Heart left ventricle (tissue), 16 donors: ENCODE results near the gene HSPA12A. TPM values are rescaled to one million over a fixed set of nuclear protein-coding genes. Genes with fewer than 3 reads are reported as not detected.
A peak's percentile ranks its signal among the peaks of the same experiment; 100 is the strongest.

Experiments used
- ATAC-seq, 4 donors: fragments of 200-7000 bp; cut with Tn5 transposase; one replicate each; pipeline ENCODE4 v1.9.1; 2020 to 2022; ENCODE audit warnings: moderate library complexity in 4 of 4, mild to moderate bottlenecking in 3 of 4, moderate number of reproducible peaks in 1 of 4
- DNase-seq, 5 donors: peaks; one replicate each; pipeline ENCODE4 v3.0.0-alpha.2; 2020
- H3K27ac ChIP-seq, 12 donors: fragments of 200-600 bp; sonication (generic) in 4 of 12; one replicate each; pipeline versions ENCODE4 v1.5.0 to v1.8.0; 2016 to 2022; ENCODE audit warnings: mild to moderate bottlenecking in 2 of 12
- H3K27me3 ChIP-seq, 9 donors: fragments of 200-600 bp; sonication (generic) in 2 of 9; one replicate each; pipeline versions ENCODE4 v1.5.1 to v1.8.0; 2016 to 2022; ENCODE audit warnings: mild to moderate bottlenecking in 3 of 9
- H3K36me3 ChIP-seq, 9 donors: fragments of 200-600 bp; sonication (generic) in 2 of 9; one replicate each; pipeline versions ENCODE4 v1.5.0 to v1.8.0; 2018 to 2022; ENCODE audit warnings: mild to moderate bottlenecking in 2 of 9
- H3K4me1 ChIP-seq, 12 donors: fragments of 200-600 bp; sonication (generic) in 4 of 12; one replicate each; pipeline versions ENCODE4 v1.5.0 to v1.8.0; 2016 to 2022; ENCODE audit warnings: mild to moderate bottlenecking in 3 of 12
- H3K4me3 ChIP-seq, 12 donors: fragments of 200-600 bp; sonication (generic) in 4 of 12; one replicate each; pipeline versions ENCODE4 v1.5.0 to v1.8.0; 2017 to 2022; ENCODE audit warnings: mild to moderate bottlenecking in 9 of 12, moderate library complexity in 4 of 12
- H3K9me3 ChIP-seq, 12 donors: fragments of 200-600 bp; sonication (generic) in 4 of 12; one replicate each; pipeline versions ENCODE4 v1.5.0 to v1.8.0; 2016 to 2022; ENCODE audit warnings: mild to moderate bottlenecking in 1 of 12
- CTCF ChIP-seq, 12 donors: fragments of 200-600 bp; sonication (generic) in 4 of 12; IDR thresholded peaks; one replicate each; pipeline versions ENCODE4 v1.5.0 to v1.8.0; 2018 to 2022; ENCODE audit warnings: antibody characterized with exemption in 12 of 12, mild to moderate bottlenecking in 5 of 12
- POLR2A ChIP-seq, 2 donors: fragments of 450-650 bp; IDR thresholded peaks; one replicate each; pipeline ENCODE4 v1.6.1; 2017; ENCODE audit warnings: antibody characterized with exemption in 2 of 2, mild to moderate bottlenecking in 2 of 2, moderate library complexity in 2 of 2
- WGBS, 4 donors: extraction: QIAGEN DNeasy Blood & Tissue Kit in 2 of 4; methylation state at CpG; one replicate each; pipeline versions ENCODE4 v1.1.5 to v1.1.7; 2013 to 2018; 5-methylcytosine and 5-hydroxymethylcytosine counted together
- intact Hi-C, 10 donors: fragments of 100-400 bp; cut with DNase I; formaldehyde crosslinking; loops; one replicate each; pipeline versions ENCODE4 v1.11.1 to v1.14.2; 2022
- polyA plus RNA-seq, 2 donors: library from polyadenylated mRNA; stranded (reverse); fragments of 200-250 nt; gene quantifications; one replicate each; pipeline ENCODE4 v1.2.3, GENCODE V29; 2013
- total RNA-seq, 9 donors: library from RNA; depleted of rRNA in 2 of 9; stranded (reverse); fragments of >200 nt in 2 of 9; fragmentation: NEBNext Ultra II Directional in 3 of 9; extraction: Animal tissue kit (Norgen Biotek cat#: 25700) in 3 of 9; gene quantifications; one replicate each; pipeline versions ENCODE4 v1.1.0 to v1.2.4, GENCODE V29; 2016 to 2023
- donor health status: ischemic (EF 13 %, LVEDD 7.1; RV severe dilation, severe dysfunction).
- donor health status: healthy with polysubstance abuse.
- donor health status: DM: no; HTN: yes; CAD: no.
- donor health status: DM: no; HTN: no; CAD: no.
- donor health status: ischemic (EF 25% LVEDD 6.9; RV normal size, moderate dysfunction).
- donor health status: ischemic (EF 25% LVEDD 5.7; RV mildly dilated, moderate dysfunction).
- donor health status: healthy.
- donor health status: DM: yes; HTN: yes; CAD: no.
- donor health status: ischemic (EF 35%, LVEDD 5.7; RV mildly dilated, moderate dysfunction).
- donor health status: nonischemic (EF 11% LVEDD 7.7; RV severe dilation, severe dysfunction).
- donor health status: DM: yes; HTN: yes; CAD: no.
- donor health status: PGD.
- donor health status: ischemic (EF 29% LVEDD 5.4; RV normal size, mild dysfunction).
- donor health status: nonischemic (EF 23%, LVEDD 6.1; RV moderate dilation, normal function).

The HSPA12A gene
- total and polyA plus RNA-seq, 11 donors = 4.7 to 17.0 (median 13.5) TPM

GRCh38 chr10:116699049-116699448 lies 43.3 kb downstream of the HSPA12A start:
- ATAC-seq (peak; percentile 74 to 84 (median 81)), DNase-seq (no peak)
- Histone ChIP-seq H3K4me3 (no peak overlapping the region), H3K9me3 (no peaks in the 10 kb centered on the region), H3K27me3 (no peaks in the 10 kb centered on the region), H3K27ac (peak overlapping the region in 1 of 12 donors; percentile 24), H3K36me3 (peaks cover 0 to 18% (median 0%) of the 10 kb centered on the region in 9 donors), H3K4me1 (peaks cover 0 to 11% (median 0%) of the 10 kb centered on the region in 12 donors)
- intact Hi-C loops = no loop called here
- no peak for TF ChIP-seq POLR2A (IDR thresholded peaks at IDR 0.05)
- TF ChIP-seq CTCF (IDR thresholded peaks at IDR 0.05) = no peak
- WGBS, 4 donors = 47 to 55% (median 50%) methylated on average over 9 of the region's 9 CpGs

GRCh38 chr10:116698364-116698763 lies 44.0 kb downstream of the HSPA12A start:
- TF ChIP-seq POLR2A (IDR thresholded peaks at IDR 0.05) (no peak), CTCF (IDR thresholded peaks at IDR 0.05) (no peak)
- peak overlapping the region in 1 of 12 donors; percentile 24 for H3K27ac ChIP-seq
- H3K4me3 ChIP-seq = no peak overlapping the region
- intact Hi-C loops = no loop called here
- peaks cover 0 to 11% (median 0%) of the 10 kb centered on the region in 12 donors for H3K4me1 ChIP-seq
- ATAC-seq (no peak), DNase-seq (no peak)
- H3K36me3 ChIP-seq = peaks cover 0 to 15% (median 0%) of the 10 kb centered on the region in 9 donors
- H3K27me3 ChIP-seq = no peaks in the 10 kb centered on the region
- 85 to 94% (median 91%) methylated on average over 9 of the region's 9 CpGs for WGBS, 4 donors
- H3K9me3 ChIP-seq = no peaks in the 10 kb centered on the region

- no peak overlapping the region for H3K4me3 ChIP-seq
- peaks cover 0 to 20% (median 0%) of the 10 kb centered on the region in 9 donors for H3K36me3 ChIP-seq
- 68 to 90% (median 79%) methylated on average over 7 of the region's 7 CpGs for WGBS, 4 donors
- H3K27ac ChIP-seq = no peak overlapping the region
- no peak for ATAC-seq
- intact Hi-C loops = no loop called here
- no peaks in the 10 kb centered on the region for H3K27me3 ChIP-seq
- TF ChIP-seq POLR2A (IDR thresholded peaks at IDR 0.05) (no peak), CTCF (IDR thresholded peaks at IDR 0.05) (no peak)
- no peak for DNase-seq
- H3K4me1 ChIP-seq = peaks cover 0 to 11% (median 0%) of the 10 kb centered on the region in 12 donors
- H3K9me3 ChIP-seq = no peaks in the 10 kb centered on the region
Measured at GRCh38 chr10:116697816-116698215, 44.5 kb downstream of the HSPA12A start.

GRCh38 chr10:116696919-116697318 lies 45.4 kb downstream of the HSPA12A start:
- Histone ChIP-seq H3K4me1 (peaks cover 0 to 16% (median 4%) of the 10 kb centered on the region in 12 donors), H3K27ac (no peak overlapping the region), H3K36me3 (peaks cover 0 to 20% (median 0%) of the 10 kb centered on the region in 9 donors), H3K9me3 (no peaks in the 10 kb centered on the region), H3K27me3 (no peaks in the 10 kb centered on the region), H3K4me3 (no peak overlapping the region)
- intact Hi-C loops = no loop called here
- no peak for DNase-seq
- no peak for ATAC-seq
- TF ChIP-seq CTCF (IDR thresholded peaks at IDR 0.05) (no peak), POLR2A (IDR thresholded peaks at IDR 0.05) (no peak)
- 85 to 100% (median 96%) methylated on average over 1 of the region's 1 CpG for WGBS, 4 donors
